DND-41 (cell line): ENCODE results near the gene FBLN5.

Experiments
- CTCF ChIP-seq: IDR thresholded peaks from 2 replicates; pipeline ENCODE4 v1.5.1; 2012; ENCODE audit warnings: borderline replicate concordance, low read length, moderate library complexity, mild to moderate bottlenecking; ENCODE audit not compliant: poor library complexity, severe bottlenecking; ENCODE audit errors: extremely low read depth
- EZH2 ChIP-seq: IDR thresholded peaks from 3 replicates; pipeline ENCODE4 v1.6.1; 2012; ENCODE audit warnings: borderline replicate concordance, low read depth, mild to moderate bottlenecking, moderate library complexity, low read length, inconsistent platforms; ENCODE audit not compliant: severe bottlenecking

GRCh38 chr14:91885113-91885712 lies 62.3 kb downstream of the FBLN5 start:
- TF ChIP-seq CTCF, result no peak
- TF ChIP-seq EZH2, result no peak
